Activated naive CD4-positive, alpha-beta T cell treated with anti-CD3 and anti-CD28 coated beads, Interleukin-2, amount 50 U/mL, for 24 hours (primary cell): ENCODE measurements around the gene ITGA8.
"Not testable (repeated sequence)": the region's sequence is repeated elsewhere in the genome, so short reads cannot be mapped to it uniquely, and the experiment has no call there.

Experiments used
- H3K27ac Mint-ChIP-seq: one replicate; pipeline ENCODE4 v1.8.0; 2021; ENCODE audit warnings: mild to moderate bottlenecking, mixed read lengths
- H3K27me3 Mint-ChIP-seq: one replicate; pipeline ENCODE4 v1.8.0; 2021; ENCODE audit warnings: mixed read lengths
- H3K36me3 Mint-ChIP-seq: one replicate; pipeline ENCODE4 v1.8.0; 2021; ENCODE audit warnings: mixed read lengths
- H3K4me1 Mint-ChIP-seq: one replicate; pipeline ENCODE4 v1.8.0; 2021; ENCODE audit warnings: mixed read lengths
- H3K4me3 Mint-ChIP-seq: one replicate; pipeline ENCODE4 v1.8.0; 2021; ENCODE audit warnings: mild to moderate bottlenecking, mixed read lengths
- H3K9me3 Mint-ChIP-seq: one replicate; pipeline ENCODE4 v1.8.0; 2021; ENCODE audit warnings: mixed read lengths

ITGA8 gene

DNA sequence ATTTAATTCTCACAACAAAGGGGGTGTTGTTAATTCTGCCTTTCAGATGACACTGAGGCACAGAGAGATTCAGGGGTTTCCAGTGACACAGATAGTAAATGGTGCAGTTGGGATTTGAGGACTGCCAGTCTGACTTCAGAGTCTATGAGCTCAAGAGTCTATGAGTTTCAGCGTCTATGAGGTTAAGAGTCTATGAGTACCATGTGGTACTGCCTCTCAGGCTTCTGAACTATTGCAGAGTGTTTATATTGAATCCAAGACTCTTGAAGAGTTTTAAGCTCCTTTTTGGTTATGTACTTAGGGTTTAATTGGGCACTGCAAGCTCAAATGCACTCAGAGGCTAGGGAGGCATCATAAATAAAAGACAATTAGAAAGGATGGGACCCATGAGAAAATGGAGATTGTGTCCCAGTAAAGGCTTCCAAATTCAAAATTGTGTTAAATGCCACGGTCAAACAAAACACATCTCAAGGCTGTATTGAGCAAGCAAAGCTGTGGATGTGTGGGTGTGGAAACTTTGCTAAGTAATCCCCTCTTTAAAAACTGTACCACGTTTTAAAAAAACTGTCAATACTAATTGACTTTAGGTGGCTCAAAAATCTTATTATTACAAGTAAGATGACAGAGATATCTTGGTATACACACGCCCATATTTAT is 224.7 kb downstream of the ITGA8 start:
- peaks cover 15% of the 10 kb centered on the region for H3K27me3 Mint-ChIP-seq
- H3K36me3 Mint-ChIP-seq: no peaks in the 10 kb centered on the region
- no peaks in the 10 kb centered on the region for H3K9me3 Mint-ChIP-seq
- no peak overlapping the region for H3K27ac Mint-ChIP-seq
- no peaks in the 10 kb centered on the region for H3K4me1 Mint-ChIP-seq
- no peak overlapping the region for H3K4me3 Mint-ChIP-seq

DNA sequence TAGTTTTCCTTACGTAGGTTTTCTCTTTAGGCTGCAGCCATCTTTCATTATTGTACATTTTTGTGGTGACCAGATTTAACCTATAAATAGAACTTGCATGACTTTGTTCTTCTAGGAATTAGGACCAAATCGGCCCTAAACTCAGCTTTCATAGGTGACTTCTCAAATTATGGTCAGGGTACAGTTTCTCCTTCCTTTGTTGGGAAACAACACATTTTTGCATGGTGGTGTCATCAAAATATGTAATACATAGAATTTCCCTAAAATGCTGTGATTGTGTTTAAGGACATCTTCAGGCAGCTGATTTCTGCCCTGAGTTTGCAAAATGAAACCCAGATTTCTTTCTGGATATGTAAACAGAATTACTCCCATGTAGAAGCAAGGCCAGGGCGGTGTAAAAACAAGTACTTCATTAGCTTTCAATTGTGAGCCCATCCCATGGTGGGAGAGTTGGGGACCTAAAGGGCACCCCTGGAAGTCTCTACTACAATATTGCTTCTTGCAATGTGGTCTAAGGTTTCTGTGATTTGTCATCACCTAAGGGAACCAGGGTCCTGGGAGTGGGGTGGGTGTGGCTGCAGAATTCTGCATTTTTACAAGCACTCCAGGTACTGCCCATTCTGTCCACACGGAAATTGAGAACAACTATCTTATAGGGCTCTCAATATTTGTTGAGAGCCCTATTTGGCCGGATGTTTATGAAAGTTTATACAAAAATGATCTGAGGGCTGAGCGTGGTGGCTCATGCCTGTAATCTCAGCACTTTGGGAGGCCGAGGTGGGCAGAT is 227.7 kb downstream of the ITGA8 start:
- Mint-ChIP-seq H3K36me3 (no peaks in the 10 kb centered on the region), H3K4me1 (no peaks in the 10 kb centered on the region), H3K27me3 (peaks cover 12% of the 10 kb centered on the region), H3K27ac (no peak overlapping the region), H3K4me3 (no peak overlapping the region), H3K9me3 (no peaks in the 10 kb centered on the region)

DNA sequence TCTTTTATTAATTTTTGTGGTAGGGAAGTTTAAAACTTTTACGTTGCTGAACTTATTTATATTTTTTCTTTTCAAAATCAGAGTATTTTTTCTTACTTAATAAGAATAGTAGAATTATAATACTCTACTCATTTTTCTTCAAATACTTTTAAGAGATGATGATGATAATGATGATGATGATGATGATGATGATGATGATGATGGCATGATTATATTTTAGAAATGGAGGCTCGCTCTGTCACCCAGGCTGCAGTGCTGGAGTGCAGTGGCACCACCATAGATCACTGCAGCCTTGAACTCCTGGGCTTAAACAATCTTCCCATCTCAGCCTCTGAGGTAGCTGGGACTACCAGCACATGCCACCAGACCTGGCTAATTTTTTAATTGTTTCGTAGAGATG is 230.3 kb downstream of the ITGA8 start:
- H3K9me3 Mint-ChIP-seq: no peaks in the 10 kb centered on the region
- H3K27me3 Mint-ChIP-seq: peaks cover 11% of the 10 kb centered on the region
- no peak overlapping the region for H3K27ac Mint-ChIP-seq
- H3K4me1 Mint-ChIP-seq: no peaks in the 10 kb centered on the region
- no peak overlapping the region for H3K4me3 Mint-ChIP-seq
- H3K36me3 Mint-ChIP-seq: no peaks in the 10 kb centered on the region

- Mint-ChIP-seq H3K9me3 (no peaks in the 10 kb centered on the region), H3K27me3 (peaks cover 15% of the 10 kb centered on the region), H3K27ac (no peak overlapping the region), H3K4me1 (no peaks in the 10 kb centered on the region), H3K4me3 (no peak overlapping the region), H3K36me3 (no peaks in the 10 kb centered on the region)
Observed at GRCh38 chr10:15487376-15487775, 232.3 kb downstream of the ITGA8 start.

GRCh38 chr10:15486404-15486803 is 233.3 kb downstream of the ITGA8 start:
- Mint-ChIP-seq H3K4me3 (no peak overlapping the region), H3K9me3 (no peaks in the 10 kb centered on the region), H3K36me3 (no peaks in the 10 kb centered on the region), H3K27me3 (peaks cover 15% of the 10 kb centered on the region), H3K27ac (no peak overlapping the region), H3K4me1 (no peaks in the 10 kb centered on the region)

- no peaks in the 10 kb centered on the region for H3K9me3 Mint-ChIP-seq
- H3K4me3 Mint-ChIP-seq: no peak overlapping the region
- no peaks in the 10 kb centered on the region for H3K36me3 Mint-ChIP-seq
- no peak overlapping the region for H3K27ac Mint-ChIP-seq
- no peaks in the 10 kb centered on the region for H3K4me1 Mint-ChIP-seq
- H3K27me3 Mint-ChIP-seq: peaks cover 19% of the 10 kb centered on the region
Observed at GRCh38 chr10:15485684-15486316, 233.9 kb downstream of the ITGA8 start.

GRCh38 chr10:15485027-15485426 is 234.7 kb downstream of the ITGA8 start:
- H3K27me3 Mint-ChIP-seq: peaks cover 19% of the 10 kb centered on the region
- no peak overlapping the region for H3K4me3 Mint-ChIP-seq
- no peaks in the 10 kb centered on the region for H3K36me3 Mint-ChIP-seq
- no peak overlapping the region for H3K27ac Mint-ChIP-seq
- no peaks in the 10 kb centered on the region for H3K9me3 Mint-ChIP-seq
- H3K4me1 Mint-ChIP-seq: no peaks in the 10 kb centered on the region

DNA sequence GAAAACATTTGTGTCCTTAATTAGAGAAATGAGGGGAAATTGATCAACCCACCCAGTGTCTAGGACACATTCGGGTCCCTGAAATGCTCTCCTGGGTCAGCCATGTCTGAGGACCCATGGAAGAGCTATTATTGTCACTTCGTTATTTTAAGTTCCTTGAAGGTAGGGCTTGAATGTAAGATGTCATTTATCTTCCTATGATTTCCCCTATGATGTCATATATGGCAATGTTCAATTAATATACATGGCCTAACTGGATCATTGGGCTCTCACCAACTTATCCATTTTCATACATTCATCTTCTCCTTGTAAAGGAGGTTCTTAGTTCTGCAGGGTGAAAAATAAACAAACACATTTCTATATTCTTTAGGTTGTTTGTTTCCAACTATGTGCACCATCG is 235.6 kb downstream of the ITGA8 start:
- no peaks in the 10 kb centered on the region for H3K36me3 Mint-ChIP-seq
- no peaks in the 10 kb centered on the region for H3K9me3 Mint-ChIP-seq
- H3K4me1 Mint-ChIP-seq: no peaks in the 10 kb centered on the region
- H3K4me3 Mint-ChIP-seq: no peak overlapping the region
- no peak overlapping the region for H3K27ac Mint-ChIP-seq
- peaks cover 25% of the 10 kb centered on the region for H3K27me3 Mint-ChIP-seq

DNA sequence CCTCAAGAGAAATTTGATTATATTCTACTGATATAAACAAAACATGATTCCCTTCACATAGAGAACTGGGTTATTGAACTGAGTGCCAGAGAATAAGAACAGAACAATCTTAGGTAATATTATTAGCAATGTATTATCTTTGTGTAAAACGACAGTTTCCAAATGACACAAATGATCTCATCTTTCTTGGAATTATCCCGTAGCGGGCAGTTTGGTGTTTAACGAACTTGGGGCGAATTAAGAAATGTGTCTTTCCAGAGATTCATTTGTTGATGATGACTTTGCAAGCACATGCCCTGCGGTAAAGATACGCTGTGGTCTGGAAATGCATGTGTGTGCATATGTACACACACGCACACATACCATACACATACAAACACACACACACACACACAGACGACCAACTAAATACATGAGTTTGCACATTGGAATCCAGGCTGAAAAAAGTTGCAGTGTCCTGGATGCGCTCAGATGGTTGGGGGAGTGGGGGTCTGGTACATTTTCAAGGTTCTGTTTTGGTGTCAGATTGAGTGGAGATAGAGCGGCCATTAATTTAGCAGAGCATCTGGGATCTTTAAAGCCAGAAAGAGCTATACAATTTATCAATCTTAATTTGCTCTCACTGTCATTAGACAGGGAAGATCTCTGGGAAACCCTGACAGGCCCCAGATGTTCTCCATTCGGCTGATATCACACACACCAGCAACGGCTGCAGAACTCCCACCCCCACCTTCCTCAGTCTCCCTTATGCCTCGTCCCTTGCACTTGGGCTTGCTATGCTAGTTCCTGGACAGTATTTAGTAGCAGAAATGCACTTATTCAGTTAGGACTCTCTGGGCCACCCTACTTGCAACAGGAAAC is 236.3 kb downstream of the ITGA8 start:
- Mint-ChIP-seq H3K27ac (no peak overlapping the region), H3K4me3 (no peak overlapping the region)

GRCh38 chr10:15482156-15482555 is 237.6 kb downstream of the ITGA8 start:
- Mint-ChIP-seq H3K4me1 (no peaks in the 10 kb centered on the region), H3K27ac (no peak overlapping the region), H3K9me3 (no peaks in the 10 kb centered on the region)

More for the DNA sequence above, 236.3 kb downstream of the ITGA8 start:
- Mint-ChIP-seq H3K4me1 (no peaks in the 10 kb centered on the region), H3K36me3 (no peaks in the 10 kb centered on the region), H3K27me3 (peaks cover 27% of the 10 kb centered on the region), H3K9me3 (no peaks in the 10 kb centered on the region)

GRCh38 chr10:15478950-15479349 is 240.8 kb downstream of the ITGA8 start:
- Mint-ChIP-seq H3K27me3 (peaks cover 29% of the 10 kb centered on the region), H3K4me3 (no peak overlapping the region)

More at GRCh38 chr10:15482156-15482555, 237.6 kb downstream of the ITGA8 start:
- Mint-ChIP-seq H3K4me3 (no peak overlapping the region), H3K27me3 (peaks cover 31% of the 10 kb centered on the region), H3K36me3 (peaks cover 3% of the 10 kb centered on the region)

DNA sequence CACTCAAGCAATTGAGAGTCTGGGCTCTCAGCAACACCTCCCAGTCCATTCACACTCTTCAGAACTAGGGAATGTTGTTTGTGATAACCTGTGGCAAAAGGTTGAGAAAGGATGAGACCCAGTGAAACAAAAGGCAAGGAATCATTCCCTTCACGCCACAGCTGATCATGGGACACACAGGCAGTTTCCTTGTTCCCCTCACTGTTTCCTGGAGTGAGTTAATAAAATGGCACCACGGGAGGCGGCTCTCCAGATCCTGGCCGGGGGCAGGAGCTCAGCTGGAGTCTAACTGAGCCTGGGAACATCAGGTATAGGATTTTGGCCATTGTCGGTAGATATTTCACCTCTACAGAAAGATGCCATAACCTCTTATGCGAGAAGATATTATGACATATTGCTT is 241.3 kb downstream of the ITGA8 start:
- H3K27ac Mint-ChIP-seq: no peak overlapping the region
- peaks cover 29% of the 10 kb centered on the region for H3K27me3 Mint-ChIP-seq
- H3K4me1 Mint-ChIP-seq: no peaks in the 10 kb centered on the region
- H3K4me3 Mint-ChIP-seq: no peak overlapping the region
- peaks cover 3% of the 10 kb centered on the region for H3K36me3 Mint-ChIP-seq
- peaks cover 5% of the 10 kb centered on the region for H3K9me3 Mint-ChIP-seq

More at GRCh38 chr10:15478950-15479349, 240.8 kb downstream of the ITGA8 start:
- Mint-ChIP-seq H3K36me3 (peaks cover 3% of the 10 kb centered on the region), H3K9me3 (peaks cover 5% of the 10 kb centered on the region), H3K27ac (no peak overlapping the region), H3K4me1 (no peaks in the 10 kb centered on the region)

DNA sequence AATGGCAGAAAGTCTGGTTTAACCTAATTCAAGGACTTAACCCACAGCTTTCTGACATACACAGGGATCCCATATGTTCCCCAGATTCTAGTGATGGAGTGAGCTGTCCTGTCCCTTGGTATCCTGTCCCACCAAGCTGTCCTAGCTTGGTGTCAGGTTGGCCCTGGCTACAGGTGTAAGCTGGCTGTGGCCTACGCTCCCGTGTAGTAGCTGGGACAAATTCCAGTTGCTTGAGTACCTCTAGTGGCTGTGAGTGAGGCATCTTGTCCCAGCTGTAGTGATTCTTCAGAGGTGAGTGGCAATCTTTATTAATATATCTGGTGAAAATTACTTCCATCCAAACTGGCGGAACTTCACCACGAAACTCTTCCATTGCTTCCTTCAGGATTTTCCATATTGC is 243.4 kb downstream of the ITGA8 start:
- no peak overlapping the region for H3K27ac Mint-ChIP-seq
- peaks cover 5% of the 10 kb centered on the region for H3K9me3 Mint-ChIP-seq
- H3K4me3 Mint-ChIP-seq: no peak overlapping the region
- no peaks in the 10 kb centered on the region for H3K4me1 Mint-ChIP-seq
- H3K36me3 Mint-ChIP-seq: peaks cover 3% of the 10 kb centered on the region
- H3K27me3 Mint-ChIP-seq: peaks cover 27% of the 10 kb centered on the region

DNA sequence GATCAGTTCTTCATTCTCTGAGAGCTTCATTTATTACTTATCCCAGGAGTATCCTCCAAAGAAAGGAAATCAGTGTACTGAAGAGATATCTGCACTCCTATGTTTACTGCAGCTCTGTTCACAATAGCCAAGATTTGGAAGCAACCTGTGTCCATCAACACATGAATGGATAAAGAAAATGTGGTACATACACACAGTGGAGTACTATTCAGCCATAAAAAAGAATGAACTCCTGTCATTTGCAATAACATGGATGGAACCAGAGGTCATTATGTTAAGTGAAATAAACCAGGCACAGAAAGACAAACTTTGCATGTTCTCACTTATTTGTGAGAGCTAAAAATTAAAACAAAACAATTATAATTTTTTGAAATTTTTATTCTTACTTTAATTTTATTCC is 244.3 kb downstream of the ITGA8 start:
- not testable (repeated sequence) for H3K9me3 Mint-ChIP-seq, H3K27ac Mint-ChIP-seq, H3K36me3 Mint-ChIP-seq, H3K4me1 Mint-ChIP-seq, H3K4me3 Mint-ChIP-seq
- peaks cover 24% of the 10 kb centered on the region for H3K27me3 Mint-ChIP-seq

- peaks cover 5% of the 10 kb centered on the region for H3K9me3 Mint-ChIP-seq
- peaks cover 3% of the 10 kb centered on the region for H3K36me3 Mint-ChIP-seq
- H3K27me3 Mint-ChIP-seq: peaks cover 21% of the 10 kb centered on the region
- H3K27ac Mint-ChIP-seq: no peak overlapping the region
- no peak overlapping the region for H3K4me3 Mint-ChIP-seq
- H3K4me1 Mint-ChIP-seq: no peaks in the 10 kb centered on the region
Observed at GRCh38 chr10:15474671-15475070, 245.1 kb downstream of the ITGA8 start.
